ENCODE results near the gene FOXL3.

Gene FOXL3

GRCh38 chr7:304574-305409 is 14.8 kb downstream of the FOXL3 start:
- DNase-seq: no peak

GRCh38 chr7:305410-306151 is 15.6 kb downstream of the FOXL3 start:
- no peak for DNase-seq

DNA sequence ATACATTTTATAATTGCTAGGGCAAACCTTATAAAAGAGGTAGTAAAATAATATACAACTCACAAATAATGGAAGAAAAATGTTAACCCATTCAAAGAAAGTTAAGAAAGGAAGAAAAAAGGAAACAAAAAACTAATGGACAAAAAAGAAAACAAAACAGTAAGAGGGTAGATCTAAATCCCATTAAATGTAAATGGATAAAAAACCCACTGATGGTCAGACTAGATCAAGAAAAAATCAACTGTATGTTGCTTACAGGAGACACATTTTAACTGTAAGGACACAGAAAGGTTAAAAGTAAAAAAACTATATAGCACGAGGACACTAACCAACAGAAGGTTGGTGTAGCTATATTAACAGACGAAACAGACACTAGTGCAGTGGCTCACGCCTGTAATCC is 18.0 kb downstream of the FOXL3 start:
- DNase-seq: no peak

DNA sequence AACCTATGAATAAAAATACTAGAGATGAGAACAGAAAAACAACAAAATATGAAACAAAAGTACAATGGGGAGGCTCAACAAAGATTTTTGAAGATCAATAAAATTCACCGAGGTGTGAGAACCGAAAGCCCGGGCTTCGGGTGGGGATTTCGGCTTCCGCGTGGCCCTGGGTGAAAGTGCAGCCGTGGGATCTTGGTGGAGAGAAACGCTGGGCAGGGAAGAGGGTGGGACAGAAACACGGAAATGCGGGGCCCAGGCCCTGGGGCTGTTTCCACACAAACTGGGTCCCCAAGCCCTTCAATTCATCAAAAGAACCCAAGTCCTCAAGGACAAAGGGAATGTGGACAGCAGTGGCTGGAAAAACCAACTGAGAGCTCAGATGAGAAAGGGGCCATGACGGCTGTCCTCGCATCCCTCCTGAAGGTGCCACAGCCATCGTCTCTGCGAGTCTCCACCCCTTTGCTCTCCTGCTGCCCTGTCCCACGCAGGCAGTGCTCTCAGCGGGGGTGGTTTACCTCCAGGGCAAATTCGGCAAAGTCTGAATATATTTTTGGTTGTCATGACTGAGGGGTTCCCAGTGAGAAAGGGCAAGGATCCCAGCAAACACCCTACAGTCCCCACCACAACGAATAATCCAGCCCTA is 19.7 kb downstream of the FOXL3 start:
- no peak for DNase-seq

DNA sequence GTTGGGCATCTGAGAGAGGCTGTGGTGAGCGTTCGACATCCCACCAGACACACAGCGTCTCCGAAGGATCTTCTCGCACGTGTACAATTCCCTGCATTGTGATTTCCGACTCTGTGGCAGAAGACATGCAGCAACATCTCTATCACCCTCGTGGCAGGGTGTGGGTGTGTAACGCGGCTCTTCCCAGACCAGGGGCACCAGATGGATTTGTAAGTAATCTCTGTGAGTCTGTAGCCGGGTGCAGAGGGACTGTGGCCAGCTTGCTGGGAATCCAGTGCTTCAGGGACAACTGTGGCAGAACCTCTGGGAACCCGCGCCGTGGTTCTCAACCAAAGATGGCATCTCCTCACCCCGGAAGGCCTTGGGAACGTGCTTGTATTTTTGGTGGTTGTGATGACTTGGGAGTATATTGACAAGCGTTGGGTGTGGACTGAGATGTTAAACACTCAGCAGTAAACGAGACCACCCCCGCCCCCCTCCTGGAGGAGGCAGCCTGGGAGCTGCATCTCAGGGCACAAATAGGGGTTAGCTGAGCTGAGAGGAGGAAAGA is 21.2 kb downstream of the FOXL3 start:
- no peak for DNase-seq

DNA sequence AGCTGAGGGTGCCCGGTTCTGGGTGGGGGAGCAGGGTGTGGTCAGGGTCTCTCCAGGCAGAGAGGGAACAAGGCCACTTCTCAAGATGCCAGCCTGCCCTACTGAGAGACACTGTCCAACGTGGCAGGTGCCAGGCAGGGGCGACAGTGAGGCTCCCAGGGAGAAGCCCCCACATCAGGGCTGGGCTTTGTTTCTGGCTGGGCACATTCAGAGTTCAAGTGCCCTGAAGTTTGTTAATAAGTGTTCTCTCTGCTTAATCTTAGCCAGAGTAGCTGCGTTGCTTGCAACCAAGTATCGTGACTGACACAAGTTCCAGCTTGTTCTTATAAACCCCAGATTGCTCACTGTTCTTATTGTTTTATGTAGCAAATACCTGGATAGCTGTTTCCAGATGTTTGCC is 21.8 kb downstream of the FOXL3 start:
- no peak for DNase-seq

GRCh38 chr7:312424-312823 is 22.5 kb downstream of the FOXL3 start:
- no peak for DNase-seq

GRCh38 chr7:314853-315252 is 24.9 kb downstream of the FOXL3 start:
- no peak for DNase-seq

- DNase-seq: no peak
Measured at GRCh38 chr7:315516-316265, 25.7 kb downstream of the FOXL3 start.

- no peak for DNase-seq
Measured at GRCh38 chr7:317643-318405, 27.9 kb downstream of the FOXL3 start.

GRCh38 chr7:318476-318875 is 28.5 kb downstream of the FOXL3 start:
- DNase-seq: no peak

DNA sequence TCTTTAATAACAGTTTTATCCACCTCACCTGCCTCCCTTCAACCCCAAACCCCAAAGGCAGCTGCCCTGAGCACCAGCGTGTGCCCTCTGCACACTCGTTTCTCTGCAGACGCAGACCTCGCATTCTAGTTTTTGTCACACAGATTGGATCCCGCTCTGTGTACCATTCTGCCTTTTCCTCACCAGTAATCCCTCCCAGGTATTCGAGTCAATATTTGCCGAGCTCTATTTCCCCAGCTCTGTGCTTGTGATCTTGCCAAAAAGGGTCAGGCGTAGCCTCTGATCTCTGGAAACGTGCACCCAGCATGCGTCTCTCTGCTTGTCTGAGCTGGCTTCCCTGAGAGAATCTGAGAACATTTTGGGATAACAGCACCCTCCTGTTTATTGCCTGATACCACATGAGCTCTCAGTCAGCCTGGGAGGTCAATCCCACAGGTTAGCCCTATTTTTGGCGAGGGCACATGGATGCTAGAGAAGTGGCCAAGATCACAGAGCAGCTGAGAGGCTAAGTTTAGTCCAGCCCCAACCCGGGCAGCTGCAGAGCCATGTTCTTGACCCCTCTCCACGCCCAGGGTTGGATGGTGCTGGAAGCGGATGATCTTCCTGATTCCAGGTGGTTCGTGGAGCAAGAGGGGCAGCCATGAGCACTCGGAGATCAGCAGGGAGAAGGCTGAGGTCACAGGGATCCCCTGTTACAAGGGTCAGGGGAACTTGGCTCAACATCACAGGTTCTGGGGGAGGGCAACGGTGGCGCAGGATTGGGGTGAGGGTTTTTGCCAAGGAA is 29.1 kb downstream of the FOXL3 start:
- DNase-seq: no peak

- no peak for DNase-seq
Measured at GRCh38 chr7:320297-320696, 30.3 kb downstream of the FOXL3 start.

DNA sequence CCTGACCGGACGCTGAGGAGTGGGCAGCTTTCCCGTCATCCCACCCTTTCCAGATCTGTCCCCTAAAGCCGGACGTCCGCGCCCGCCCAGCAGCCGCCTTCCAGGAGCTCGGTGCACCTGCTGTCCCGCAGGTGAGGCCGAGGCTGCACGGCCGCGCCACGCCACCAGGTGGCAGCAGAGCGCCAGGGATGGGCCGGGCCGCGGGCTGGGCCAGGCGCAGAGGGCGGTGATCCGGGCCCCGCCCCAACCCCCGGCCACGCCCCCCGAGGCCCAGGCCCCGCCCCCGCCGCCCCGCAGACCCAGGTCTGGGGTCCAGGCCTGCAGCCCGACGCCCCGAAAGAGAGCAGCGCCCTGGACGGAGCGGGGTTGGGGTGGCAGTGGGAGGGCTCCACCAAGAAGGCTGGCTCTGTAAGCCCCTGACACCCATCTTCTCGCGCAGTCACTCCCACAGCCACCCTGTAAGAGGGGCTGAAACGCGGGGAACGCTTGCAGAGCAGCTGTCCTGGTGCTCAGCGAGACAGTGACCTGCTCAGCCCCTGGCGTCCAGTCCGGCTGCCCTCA is 32.2 kb downstream of the FOXL3 start:
- DNase-seq: peak; percentile 72 to 89

- DNase-seq: no peak
Measured at GRCh38 chr7:322708-323111, 32.7 kb downstream of the FOXL3 start.

- DNase-seq: no peak
Measured at GRCh38 chr7:323410-323809, 33.4 kb downstream of the FOXL3 start.

DNA sequence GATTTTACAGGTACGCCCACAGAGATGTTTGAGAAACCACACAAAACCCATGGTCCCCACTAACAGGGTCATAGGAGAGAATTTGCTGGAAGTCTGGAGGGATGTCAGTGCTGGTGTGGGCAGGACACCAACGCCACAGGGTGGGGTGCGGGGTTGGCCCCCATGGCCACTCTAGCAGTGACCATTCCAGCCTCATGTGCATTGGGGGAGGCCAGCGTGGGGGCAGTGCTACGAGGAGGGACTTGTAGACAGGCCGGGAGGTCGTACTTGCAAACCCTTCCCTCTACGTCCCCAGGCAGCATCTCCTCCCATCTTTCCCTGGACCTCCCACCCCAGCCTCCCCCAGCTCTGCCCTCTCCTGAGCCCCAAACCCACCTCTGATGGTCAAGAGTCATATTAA is 34.0 kb downstream of the FOXL3 start:
- DNase-seq: no peak

DNA sequence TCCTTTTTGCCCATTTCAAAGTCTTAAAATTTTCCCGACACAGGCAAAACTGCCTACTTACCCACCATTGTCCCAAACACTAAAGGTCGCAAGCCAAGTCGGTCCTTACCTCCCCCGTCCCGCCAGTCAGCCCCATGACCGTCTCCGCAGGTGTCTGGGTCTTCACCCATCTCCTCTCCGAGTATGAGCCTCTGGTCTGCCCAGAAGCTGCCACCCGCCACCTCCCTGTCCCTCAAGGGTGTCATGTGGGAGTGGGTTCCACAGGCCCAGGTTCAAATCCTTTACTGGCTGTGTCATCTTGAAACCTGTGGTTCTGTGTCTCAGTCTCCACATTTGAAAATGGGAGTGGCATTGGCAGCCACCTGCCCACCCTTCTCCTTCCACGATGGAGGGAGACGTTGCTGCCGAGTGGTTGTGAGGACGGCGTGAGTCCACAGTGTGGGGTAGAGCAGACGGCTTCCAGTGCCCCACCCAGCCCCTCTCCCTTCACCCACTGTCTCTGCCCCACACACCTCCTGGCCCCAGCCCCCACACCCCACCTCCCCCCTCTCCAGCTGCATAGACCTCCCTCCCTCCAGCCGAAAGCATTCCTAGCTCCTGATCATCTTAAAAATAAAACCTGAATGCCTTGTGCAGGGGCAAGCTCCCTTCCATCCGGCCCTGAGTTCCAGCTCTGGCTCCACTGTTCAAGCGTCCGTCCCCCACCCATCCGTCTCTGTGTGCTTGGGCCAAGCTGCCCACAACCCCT is 35.3 kb downstream of the FOXL3 start:
- no peak for DNase-seq

- DNase-seq: no peak
Measured at GRCh38 chr7:325811-326210, 35.8 kb downstream of the FOXL3 start.

- DNase-seq: no peak
Measured at GRCh38 chr7:326273-326672, 36.3 kb downstream of the FOXL3 start.

Measured in activated CD4-positive, alpha-beta T cell treated with anti-CD3 and anti-CD28 coated beads for 4 hours (primary cell).